HG03571 (cell line): ENCODE data around the gene SFMBT2.

Experiments used
- ATAC-seq: cut with Tn5 transposase; IDR thresholded peaks from one replicate; pipeline ENCODE4 v1.9.1; 2021; ENCODE audit not compliant: unreplicated experiment

The SFMBT2 gene

DNA sequence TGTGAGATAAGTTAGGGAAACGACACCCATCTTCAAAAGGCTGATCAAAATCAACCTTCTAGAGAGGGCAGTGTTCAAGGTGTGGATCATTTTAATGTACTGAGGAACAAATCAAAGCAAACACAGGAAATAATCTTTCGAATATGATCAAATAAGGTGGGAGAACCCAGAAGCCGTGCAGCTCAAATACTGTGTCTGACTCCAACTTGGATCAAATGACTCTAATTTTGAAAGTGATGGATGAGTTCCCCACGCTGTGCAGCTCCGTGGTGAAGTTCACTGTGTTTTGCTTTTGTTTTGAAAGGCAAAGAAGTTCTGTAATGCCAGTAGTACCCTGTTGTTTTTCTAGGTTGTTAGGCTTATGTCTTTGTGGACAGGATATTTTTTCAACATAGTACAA, 250.9 kb downstream of the SFMBT2 start:
- no peak for ATAC-seq

DNA sequence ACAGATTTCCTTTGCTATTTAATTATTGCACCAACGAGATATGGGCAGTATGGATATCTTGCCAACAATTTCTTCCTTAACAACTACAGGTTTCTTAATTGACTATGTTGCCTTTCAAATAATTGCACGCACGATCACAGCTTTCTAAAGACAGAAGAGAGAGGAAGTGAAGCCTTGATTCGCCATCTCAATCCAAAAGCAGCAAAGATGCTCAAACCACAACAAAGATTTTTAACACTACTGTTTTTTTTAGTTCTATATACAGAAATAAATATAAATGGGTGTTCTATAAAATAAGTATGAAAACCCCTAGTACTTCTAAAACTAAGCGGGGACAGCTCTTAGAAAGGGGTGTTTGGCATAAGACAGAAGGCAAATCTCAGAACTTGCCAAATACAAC, 251.3 kb downstream of the SFMBT2 start:
- no peak for ATAC-seq

- no peak for ATAC-seq
Observed at GRCh38 chr10:7157091-7157490, 253.7 kb downstream of the SFMBT2 start.

GRCh38 chr10:7153750-7154149, 257.1 kb downstream of the SFMBT2 start:
- ATAC-seq: no peak

DNA sequence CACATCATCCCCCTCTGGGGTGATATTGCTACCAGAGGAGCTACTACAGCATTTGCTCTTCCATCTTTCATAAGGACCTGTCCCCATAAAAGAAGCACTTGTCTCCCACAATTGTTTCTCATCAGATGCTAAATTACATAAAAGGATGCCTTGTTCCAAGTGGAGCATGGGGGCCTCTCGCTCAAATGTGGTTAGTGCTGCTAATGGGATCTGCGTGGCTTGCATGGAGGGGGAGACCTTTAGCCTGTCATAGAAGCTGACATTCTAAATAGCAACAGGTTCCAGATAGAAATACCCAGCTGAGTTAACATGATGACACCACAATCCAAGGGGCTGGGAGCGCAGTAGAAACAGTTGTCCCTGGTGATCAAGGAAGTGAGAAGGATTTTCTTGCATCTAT, 257.9 kb downstream of the SFMBT2 start:
- ATAC-seq: no peak

GRCh38 chr10:7152341-7152740, 258.5 kb downstream of the SFMBT2 start:
- ATAC-seq: no peak

DNA sequence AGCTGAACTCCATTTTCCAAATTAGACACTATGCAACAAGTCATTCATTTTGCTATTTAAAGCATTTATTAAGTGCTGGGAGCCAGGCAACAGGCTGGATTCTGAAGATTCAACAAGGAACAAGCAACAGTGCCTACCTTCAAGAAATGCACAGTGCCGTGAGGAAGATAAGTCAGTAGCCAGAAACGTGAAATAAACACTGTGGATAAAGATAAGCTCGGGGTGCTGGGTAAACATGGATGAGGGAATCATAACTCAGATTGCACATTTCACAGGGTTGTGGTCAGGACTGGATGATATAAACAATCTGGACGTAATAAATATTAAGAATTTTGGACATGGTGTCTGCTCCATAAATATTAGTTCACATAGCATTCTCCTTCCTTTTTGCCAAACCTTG, 259.3 kb downstream of the SFMBT2 start:
- no peak for ATAC-seq

GRCh38 chr10:7150349-7150748, 260.5 kb downstream of the SFMBT2 start:
- no peak for ATAC-seq

DNA sequence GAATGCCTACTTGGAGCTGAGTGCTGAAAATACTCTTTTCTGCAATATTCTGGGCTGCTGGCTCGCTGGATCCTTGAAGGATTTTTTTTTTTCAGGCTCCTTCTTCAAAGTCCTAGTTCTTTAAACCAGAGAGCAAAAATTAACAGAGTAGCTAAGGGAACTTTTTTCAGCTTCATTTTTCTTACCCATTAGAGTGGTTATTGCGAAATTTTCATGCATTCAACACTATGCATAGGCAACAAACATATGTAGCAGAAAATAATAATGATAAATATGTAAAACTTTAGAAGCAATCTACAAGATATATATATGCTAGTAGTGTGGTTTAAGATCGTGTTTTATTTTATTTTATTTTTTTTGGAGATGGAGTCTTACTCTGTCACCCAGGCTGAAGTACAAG, 264.6 kb downstream of the SFMBT2 start:
- ATAC-seq: no peak

DNA sequence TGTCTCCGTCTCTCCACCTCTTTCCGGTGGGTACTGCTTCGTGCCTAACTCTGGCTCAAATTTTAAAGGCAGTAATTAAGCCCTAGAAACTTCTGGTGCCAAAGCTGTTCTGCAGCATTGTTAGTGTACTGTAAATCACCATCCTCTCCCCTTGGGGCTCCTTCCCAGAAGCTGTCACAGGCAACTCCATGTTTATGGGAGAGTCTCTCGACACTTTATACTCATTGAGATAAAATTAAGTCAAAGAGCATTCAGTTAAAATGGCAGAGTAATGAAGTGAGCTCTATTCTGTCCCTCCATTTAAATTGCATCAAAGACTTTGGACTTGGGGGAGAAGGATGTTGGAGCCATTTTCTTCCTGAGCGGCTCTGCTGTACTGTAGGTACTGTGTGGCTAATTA, 274.8 kb downstream of the SFMBT2 start:
- no peak for ATAC-seq

- ATAC-seq: no peak
Observed at GRCh38 chr10:7135188-7135587, 275.6 kb downstream of the SFMBT2 start.

DNA sequence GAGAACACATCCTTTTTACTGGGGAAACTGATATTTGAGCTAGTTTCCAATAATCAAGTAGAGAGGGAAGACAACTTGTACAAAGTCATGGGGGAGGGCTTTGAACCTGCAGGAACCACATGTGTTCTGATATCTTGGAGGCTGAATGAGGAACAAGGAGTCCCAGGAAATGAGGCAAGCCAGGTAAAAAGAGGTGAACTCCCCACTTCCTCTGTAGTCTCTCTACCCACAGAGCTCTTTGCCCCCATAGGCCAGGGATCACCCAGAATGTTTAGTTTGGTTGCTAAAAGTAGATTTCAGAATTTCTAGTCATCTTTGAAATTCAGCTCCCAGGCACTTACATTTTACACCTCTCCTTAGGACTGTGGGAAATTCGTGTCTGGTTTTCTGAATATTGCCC, 276.4 kb downstream of the SFMBT2 start:
- ATAC-seq: no peak

DNA sequence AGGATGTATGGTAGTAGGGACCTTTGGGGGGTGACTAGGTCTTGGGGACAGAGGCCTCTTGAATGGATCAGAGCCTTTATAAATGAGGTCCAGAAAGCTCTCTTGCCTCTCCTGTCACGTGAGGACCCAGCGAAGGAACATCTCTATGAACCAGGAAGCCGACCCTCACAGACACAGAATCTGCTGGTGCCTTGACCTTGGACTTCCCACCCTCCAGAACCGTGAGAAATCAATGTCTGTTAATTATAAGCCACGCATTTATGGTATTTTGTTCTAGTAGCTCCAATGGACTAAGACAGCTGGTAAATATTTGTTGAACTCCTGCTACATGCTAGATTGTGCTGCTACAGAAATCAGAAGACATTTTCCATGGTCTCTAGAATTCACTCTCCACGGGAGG, 276.9 kb downstream of the SFMBT2 start:
- no peak for ATAC-seq

GRCh38 chr10:7133278-7133677, 277.6 kb downstream of the SFMBT2 start:
- ATAC-seq: no peak

DNA sequence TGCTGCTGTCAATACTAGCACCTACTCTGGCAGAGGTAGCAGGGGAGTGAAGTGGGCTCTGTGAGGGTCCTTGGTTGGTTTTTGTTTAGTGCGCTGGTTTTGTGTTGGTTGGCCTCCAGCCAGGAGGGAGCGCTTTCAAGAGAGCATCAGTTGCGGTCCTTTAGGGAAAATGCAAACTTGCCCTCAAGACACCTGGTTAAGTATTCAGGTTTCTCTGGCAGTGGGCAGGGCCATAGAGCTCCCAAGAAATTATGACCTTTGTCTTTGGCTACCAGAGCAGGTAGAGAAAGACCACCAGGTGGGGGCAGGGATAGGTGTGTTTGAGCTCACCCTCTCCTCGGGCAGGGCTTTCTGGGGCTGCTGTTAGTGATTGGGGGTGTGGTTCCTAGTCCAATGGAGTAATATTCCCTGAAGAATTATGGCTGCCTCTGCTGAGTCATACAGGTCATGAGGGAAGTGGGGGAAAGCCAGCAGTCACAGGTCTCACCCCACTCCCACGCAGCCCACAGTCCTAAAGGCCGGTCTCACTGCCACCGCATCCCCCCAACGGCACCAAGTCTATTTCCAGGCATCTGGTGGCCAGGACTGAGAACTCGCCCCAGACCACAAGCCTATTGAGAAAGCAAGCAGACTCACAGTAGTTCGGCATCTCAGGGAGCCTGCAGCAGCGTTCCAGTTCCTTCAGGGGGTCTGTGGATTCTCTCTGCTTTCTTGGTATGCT, 280.5 kb downstream of the SFMBT2 start:
- ATAC-seq: no peak

DNA sequence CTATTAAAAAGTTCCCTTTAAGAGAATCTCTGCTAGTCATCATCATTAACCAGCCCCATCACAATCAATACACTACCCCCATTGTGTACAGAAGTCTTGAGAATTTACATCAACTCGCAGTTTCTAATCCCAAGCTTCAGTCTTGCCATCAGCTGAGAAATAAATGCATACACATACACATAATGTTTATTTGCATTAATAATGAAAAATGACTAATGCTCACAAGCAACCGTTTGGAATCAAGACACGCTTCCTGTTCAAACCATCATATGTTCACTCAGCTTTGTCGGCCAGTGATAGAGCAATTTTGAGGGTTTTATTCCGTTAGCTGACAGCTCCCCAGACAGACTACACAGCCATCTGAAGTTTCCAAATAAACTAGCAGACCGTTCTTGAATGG, 287.1 kb downstream of the SFMBT2 start:
- ATAC-seq: no peak

DNA sequence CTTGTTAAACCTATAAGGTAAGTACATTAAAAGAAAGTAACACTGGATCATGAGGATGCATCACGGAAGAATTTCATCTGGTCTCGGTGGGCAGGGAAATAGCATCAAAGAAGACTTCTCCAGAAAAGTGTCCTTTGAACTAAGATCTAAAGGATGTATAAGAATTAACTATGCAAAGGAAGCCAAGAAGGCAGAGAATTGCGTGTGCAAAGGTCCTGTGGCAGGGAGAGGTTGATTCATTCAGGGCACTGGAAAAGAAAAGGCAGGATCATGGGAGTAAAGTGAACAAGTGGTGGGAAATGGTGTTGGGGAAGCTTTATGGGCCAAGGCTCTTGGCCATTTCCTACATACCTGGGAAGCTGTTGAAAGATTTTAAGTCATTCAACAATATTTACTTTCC, 288.3 kb downstream of the SFMBT2 start:
- no peak for ATAC-seq

- peak; percentile 55 for ATAC-seq
Observed at GRCh38 chr10:7121154-7121797, 289.6 kb downstream of the SFMBT2 start.

DNA sequence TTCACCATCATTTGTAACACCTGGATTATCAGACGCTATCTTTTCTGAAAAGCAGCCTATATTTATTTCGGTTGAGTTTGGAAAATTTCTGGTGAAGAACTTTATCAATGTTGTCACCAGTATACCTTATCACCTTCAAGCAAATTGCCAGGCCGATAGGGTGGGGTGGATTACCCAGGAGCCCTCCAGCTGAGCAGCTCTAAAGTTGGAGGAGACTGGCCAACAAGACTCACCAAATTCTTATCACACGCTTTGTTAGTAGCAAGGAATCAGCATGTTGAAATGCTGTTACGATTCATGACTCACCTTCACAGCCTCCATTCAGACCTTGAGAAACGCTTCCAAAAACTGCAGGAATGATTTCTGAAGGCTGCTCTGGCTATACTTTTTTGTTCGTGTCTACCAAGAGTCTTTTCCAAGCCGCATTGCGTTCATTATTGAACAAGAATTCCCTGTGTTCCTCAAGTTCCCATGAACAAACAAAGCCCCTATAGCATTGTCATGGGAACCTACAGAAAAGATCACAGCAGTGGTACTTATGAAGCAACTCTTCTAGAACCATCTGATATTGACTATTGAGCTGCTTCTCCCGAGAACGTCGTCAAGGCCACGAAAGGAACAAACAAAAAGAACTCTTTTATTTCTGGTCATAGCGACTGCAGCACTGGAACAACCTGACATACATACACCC, 291.4 kb downstream of the SFMBT2 start:
- ATAC-seq: no peak

DNA sequence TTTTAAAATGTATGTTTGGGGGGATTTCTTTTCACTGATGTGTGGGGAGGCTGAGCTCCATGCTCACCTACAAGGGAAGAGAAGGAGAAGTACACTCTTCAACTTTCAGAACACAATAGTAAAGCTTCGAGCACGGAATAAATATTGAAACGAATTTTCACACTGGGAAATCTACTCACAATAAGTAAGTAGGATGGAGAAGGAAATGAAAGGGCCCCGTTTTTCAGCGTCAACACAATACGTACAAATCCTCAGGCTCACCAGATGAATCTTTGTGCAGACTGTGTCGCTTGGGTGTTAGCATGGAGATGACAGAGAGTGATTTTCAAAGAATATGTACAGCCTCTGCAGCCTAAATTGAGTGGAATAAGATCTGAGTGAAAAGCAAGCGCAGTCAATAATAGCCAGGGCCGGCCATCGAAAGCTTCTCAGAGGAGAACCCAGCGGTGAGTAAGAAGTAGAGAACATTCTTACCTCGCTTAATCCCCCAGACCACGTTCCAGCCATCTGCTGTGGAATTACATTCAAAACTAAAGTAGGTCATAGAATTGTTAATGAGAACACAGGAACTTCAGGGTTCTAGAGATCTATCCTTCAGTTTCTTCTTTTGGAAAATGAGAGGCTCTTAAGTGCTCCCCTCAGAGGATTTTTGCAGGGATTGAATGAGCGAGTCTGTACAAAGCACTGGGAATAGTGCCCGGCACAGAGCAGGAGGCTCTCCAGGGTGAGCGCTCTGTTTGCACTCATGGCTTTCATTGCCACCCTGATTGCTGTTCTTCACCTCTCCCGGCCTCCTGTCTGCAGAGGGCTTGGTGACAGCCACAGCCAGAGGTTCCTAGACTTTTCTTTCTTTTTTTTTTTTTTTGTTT, 292.8 kb downstream of the SFMBT2 start:
- ATAC-seq: no peak

DNA sequence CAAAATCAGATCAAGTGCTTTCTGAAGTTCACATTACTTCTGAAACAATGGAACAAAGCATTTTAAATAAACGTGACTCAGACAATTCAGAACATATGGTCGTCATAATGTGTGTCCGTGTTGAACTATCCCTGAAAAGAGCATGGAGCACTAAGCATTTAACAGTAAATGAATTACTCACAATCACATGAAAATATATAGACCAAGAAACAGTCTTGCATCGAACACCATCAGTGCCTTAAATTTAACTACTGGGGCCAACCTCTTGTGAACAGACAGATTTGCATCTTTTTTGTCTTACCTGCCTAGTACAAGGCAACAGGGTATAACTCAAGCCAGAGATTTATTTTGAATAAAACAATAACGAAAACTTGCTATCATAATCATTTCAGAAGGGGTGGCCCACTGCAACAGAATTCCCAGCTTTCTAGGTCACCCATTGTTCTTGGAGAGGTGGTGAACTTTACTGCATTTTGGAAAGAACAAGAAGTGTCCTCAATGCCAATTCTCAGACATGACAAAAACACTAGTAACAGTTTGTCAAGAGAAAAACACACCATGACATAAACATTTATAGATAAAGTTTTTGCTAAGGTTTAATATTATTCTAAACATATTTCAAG, 293.5 kb downstream of the SFMBT2 start:
- ATAC-seq: no peak
